OCI-LY7 (cell line): ENCODE results near the gene GGTLC1.
"Not testable (repeated sequence)": the region's sequence is repeated elsewhere in the genome, so short reads cannot be mapped to it uniquely, and the experiment has no call there.

Experiments used
- CTCF ChIP-seq: fragments of 200-600 bp; sonication (generic); conservative IDR thresholded peaks from 2 replicates; pipeline ENCODE4 v1.5.1; 2014; ENCODE audit warnings: mild to moderate bottlenecking, antibody characterized with exemption, low read length, moderate library complexity, mixed read lengths
- EZH2phosphoT487 ChIP-seq: fragments of 200-600 bp; sonication (generic); IDR thresholded peaks from 2 replicates; pipeline ENCODE4 v1.6.1; 2018; ENCODE audit warnings: low read depth, borderline replicate concordance, mild to moderate bottlenecking, mixed run types, antibody characterized with exemption, low read length, moderate library complexity, mixed read lengths

DNA sequence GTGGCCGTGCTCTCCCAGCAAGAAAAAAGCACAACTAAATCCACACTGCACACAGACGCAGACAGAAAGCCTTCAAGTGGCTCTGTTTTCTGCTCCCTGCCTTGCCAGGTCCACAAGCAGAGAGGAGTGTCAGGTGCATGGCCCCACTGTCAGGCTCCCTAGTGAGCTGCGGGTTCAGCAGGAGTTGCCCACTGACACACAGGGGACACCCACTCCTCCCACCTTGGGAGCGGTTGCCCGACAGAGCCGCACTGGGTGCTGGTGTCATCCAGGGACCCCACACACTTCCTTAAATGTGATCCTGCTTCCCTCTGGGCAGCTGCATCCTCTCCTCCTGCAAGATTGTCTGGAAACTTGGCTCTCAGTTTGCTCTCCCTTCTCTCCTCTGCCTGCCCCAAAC, 6.7 kb upstream of the GGTLC1 start:
- not testable (repeated sequence) for TF ChIP-seq CTCF, EZH2phosphoT487
